Measurements from ENCODE around the gene BRD9.
"Not testable (repeated sequence)": the region's sequence is repeated elsewhere in the genome, so short reads cannot be mapped to it uniquely, and the experiment has no call there.

BRD9 gene

DNA sequence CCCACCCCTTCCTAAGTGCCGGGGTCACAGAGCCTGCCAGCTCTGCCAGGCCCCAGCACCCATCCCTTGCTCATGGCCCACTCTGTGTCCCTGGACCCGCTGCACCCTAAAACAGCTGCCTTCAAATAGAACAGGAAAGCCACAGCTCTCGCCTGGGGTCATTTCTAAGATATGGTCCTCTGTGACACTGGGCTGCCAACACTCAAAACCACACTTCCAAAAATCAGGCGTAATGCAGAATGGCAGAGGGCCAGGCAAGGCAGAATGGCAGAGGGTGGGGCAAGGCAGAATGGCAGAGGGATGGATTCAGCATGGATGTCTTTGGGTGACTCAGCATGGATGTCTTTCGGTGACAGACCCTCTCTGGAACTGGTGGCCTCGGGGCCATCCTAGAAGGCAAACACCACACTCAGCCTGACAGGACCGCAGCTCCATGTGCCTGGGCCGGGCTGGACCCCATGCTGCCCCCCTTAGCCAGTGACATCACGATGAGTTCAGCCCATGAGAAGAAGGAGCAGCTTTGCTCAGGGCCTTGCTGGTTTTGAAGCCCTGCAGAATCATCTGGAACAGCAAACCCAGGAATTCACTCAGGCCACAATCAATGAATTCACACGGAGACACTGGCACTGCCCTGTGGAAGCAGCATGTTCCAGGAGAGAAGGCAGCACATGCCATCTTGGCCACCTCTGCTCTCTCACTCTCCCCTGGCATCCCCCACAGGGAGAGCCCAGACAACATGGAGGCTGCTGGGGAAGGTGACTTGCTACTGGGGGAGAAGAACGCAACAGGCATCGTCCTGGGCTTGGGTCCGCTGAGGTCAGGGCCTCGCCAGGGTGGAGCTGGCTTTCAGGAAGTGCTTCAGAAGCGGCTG, 50.8 kb downstream of the BRD9 start:
- in situ Hi-C loops (cut with HindIII; ENCODE audit: low pct_ligation_motif_present, low pct_unique_long_range_greater_than_20kb, low sequenced_read_pairs) = not testable (repeated sequence)

DNA sequence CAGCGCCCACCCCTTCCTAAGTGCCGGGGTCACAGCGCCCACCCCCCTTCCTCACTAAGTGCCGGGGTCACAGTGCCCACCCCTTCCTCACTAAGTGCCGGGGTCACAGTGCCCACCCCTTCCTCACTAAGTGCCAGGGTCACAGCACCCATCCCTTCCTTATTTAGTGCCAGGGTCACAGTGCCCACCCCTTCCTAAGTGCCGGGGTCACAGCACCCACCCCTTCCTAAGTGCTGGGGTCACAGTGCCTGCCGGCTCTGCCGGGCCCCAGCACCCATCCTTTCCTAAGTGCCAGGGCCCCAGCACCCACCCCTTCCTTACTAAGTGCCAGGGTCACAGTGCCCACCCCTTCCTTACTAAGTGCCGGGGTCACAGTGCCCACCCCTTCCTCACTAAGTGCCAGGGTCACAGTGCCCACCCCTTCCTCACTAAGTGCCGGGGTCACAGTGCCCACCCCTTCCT, 51.6 kb downstream of the BRD9 start:
- in situ Hi-C loops (cut with HindIII; ENCODE audit: low pct_ligation_motif_present, low pct_unique_long_range_greater_than_20kb, low sequenced_read_pairs); DNase-seq: not testable (repeated sequence)

More for the DNA sequence above, 50.8 kb downstream of the BRD9 start:
- DNase-seq = not testable (repeated sequence)

DNA sequence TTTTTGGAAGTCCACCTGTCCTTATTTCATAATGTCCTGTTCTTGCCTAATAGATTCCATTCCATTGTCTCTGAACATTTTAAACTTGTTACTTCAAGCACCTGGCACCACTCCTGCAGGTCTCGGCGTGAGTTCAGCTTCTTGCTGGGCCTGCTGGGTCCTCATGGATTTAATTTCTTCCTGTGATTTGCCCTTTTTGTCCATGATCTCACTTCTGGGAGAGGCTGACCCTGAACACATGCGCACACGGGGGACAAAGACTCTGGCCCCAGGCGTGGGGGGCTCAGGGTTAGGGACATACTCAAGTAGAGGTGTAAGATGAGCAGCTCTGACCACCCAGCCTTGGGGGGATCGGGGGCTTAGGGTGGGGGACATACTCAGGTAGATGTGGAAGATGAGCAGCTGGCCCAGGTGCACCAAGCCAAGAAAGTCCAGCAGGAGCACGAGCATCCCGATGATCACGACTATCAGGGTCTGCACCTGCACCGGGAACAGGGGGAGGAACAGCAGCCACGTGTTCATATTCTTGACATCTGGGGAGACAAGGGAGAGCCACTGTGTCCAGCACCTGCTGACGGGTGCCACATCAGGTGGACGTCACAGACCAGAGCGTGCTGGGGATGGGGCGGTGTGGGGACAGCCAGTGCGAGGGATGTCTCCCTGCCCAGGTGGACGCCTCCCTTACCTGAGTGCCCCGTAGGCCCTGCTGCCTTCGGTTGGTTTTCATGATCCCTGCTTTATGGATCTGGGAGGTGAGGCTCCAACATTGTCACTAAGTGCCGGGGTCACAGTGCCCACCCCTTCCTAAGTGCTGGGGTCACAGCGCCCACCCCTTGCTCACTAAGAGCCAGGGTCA, 52.3 kb downstream of the BRD9 start:
- in situ Hi-C loops (cut with HindIII; ENCODE audit: low pct_ligation_motif_present, low pct_unique_long_range_greater_than_20kb, low sequenced_read_pairs); DNase-seq: not testable (repeated sequence)

DNA sequence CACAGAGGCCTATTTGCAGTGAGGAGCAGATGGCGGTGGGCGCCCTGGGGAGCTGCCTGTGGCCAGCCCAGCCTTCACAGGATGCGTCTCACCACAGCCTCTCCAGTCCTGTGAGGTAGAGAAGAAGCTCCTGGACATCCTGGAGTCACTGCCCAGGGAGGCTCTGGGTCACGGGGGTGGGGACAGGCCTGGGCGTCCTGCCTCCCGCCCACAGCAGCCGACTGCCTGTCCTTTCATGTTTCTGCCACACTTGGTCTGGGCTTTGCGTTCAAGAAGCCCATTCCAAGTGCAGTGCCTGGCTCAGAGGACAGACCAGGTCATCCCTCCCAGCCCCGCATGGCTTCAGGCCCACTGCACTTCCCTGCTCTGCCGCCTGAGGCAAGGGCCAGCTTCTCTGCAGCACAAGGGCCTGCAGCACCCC, 54.2 kb downstream of the BRD9 start:
- DNase-seq; in situ Hi-C loops (cut with HindIII; ENCODE audit: low pct_ligation_motif_present, low pct_unique_long_range_greater_than_20kb, low sequenced_read_pairs): not testable (repeated sequence)

DNA sequence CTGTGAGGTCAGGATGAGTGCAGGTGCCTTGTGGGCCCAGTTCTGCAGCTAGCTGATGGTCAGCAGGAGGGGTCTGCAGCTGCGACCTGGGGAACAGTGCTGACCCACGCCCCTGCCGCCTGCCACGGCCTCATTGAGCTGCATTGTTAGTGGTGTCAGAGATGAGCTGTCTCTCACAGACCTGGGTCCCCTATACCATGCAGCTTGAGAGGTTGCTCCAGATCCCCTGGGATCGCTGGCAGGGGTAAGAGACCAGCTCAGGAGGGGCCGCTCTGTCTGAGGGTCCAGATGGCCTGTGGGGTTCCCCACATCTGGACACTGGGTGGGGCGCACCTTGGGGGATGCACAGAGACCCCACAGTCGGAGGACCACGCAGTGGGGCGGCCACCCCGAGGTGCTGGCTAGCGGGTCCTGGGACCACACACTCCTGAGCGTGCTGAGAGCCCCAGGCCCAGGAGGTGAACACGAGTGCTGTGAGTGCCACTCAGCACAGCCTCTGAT, 54.9 kb downstream of the BRD9 start:
- DNase-seq; in situ Hi-C loops (cut with HindIII; ENCODE audit: low pct_ligation_motif_present, low pct_unique_long_range_greater_than_20kb, low sequenced_read_pairs): not testable (repeated sequence)

DNA sequence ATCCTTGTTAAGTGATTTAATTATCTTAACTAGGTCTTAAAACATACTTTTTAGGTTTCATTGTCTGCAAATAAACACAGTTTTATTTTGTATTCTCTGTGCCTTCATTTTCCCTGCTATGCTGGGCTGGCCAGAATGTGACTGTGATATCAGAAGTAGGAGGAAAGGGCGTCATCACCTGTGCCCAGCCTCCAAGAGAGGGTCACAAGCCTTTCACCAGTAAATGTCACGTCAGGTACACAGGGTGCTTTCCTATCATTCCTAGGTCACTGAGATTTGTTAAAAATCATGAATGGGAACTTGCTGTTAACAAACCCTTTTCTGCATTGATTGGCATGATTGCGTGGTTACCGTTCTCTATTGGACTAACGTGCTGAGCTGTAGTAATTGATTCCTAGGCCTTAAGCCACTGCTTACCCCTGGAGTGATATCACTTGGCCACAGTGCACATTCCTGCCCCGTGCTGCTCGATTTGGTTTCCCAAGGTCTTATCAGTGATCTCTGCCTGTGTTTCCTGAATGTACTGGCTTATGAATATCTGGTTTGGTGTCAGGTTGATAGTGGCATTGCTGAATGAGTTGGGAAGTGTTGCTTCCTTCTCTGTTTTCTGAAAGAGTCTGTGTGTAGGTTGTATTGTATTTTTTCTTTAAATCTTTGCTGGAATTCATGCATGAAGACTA, 56.5 kb downstream of the BRD9 start:
- DNase-seq; in situ Hi-C loops (cut with HindIII; ENCODE audit: low pct_ligation_motif_present, low pct_unique_long_range_greater_than_20kb, low sequenced_read_pairs): not testable (repeated sequence)

DNA sequence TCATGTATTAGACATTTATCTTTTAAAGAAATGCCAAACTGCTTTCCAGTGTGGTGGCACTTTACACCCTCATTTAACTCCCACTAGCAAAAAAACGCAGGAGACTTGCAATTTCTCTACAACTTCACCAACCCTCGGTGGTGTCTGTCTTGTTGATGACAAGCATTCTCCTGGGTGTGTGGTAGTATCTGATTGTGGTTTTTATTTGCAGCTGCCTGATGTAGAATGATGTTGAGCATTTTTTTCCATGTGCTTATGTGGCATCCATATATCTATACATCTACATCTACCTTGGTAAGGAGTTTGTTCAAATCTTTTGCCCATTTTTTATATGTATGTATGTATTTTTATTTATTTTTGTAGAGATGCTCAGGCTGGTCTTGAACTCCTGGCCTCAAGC, 58.6 kb downstream of the BRD9 start:
- in situ Hi-C loops (cut with HindIII; ENCODE audit: low pct_ligation_motif_present, low pct_unique_long_range_greater_than_20kb, low sequenced_read_pairs); DNase-seq: not testable (repeated sequence)

DNA sequence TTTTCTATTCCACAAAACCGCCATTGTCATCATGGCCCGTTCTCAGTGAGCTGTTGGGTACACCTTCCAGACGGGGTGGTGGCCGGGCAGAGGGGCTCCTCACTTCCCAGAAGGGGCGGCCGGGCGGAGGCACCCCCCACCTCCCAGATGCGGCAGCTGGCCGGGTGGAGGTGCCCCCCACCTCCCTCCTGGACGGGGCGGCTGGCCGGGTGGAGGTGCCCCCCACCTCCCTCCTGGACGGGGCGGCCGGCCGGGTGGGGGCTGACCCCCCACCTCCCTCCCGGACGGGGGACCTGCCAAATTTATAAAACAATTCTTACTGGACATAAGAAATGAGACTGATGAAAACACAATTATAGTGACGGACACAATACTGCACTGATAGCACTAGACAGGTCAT, 64.4 kb downstream of the BRD9 start:
- DNase-seq; in situ Hi-C loops (cut with HindIII; ENCODE audit: low pct_ligation_motif_present, low pct_unique_long_range_greater_than_20kb, low sequenced_read_pairs): not testable (repeated sequence)

DNA sequence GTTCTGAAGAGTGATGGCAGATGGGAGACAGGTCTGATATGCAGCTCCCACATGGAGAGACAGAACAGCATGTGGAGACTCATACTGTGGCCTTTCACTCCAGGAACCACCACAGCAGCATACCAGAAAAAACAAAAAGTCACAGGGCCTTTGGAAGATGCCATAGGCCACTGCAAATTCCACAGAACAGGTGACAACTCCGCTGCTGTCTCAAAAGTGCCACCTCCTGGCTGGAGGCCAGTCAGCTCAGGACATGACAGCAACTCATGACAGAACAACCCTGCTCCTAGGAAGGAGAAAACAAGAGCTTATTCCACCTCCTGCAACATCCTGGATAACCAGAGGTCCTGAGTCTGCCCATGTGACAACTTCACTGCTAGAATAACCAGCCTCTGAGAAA, 67.1 kb downstream of the BRD9 start:
- DNase-seq; in situ Hi-C loops (cut with HindIII; ENCODE audit: low pct_ligation_motif_present, low pct_unique_long_range_greater_than_20kb, low sequenced_read_pairs): not testable (repeated sequence)

DNA sequence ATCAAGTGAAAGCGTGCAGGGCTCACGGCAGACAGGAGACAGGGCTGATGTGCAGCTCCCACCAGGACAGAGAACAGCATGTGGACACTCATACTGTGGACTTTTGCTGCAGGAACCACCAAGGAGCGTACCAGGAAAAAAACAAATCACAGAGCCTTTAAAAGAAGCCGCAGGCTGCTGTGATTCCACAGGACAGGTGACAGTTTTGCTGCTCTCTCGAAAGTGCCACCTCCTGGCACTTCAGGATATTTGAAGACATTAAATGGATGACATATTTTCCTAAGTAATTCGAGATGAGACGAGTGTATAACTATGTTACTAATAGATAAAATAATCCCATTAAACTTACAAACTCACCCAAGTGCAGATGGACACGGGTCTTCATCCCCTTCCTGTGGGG, 71.1 kb downstream of the BRD9 start:
- in situ Hi-C loops (cut with HindIII; ENCODE audit: low pct_ligation_motif_present, low pct_unique_long_range_greater_than_20kb, low sequenced_read_pairs) = no loop called here
- DNase-seq = no peak

DNA sequence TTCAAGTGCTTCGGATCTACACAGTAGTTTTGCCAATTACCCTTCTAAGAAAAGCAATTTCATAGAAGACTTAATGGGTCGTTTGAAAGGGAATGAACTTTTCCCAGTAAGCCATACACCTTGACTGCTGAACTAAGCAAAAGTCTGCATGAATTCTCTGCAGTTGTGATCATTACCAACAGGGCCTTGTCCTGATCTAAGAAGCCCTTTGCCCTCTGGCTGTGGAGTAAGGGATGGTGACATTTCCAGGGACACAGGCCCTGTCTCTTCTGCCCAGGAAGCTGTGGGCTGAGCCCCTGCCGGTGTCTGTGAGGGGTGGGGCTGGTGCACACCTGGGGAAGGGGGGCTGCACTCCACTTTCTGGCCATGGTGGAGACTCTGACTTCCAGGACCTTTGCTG, 72.4 kb downstream of the BRD9 start:
- in situ Hi-C loops (cut with HindIII; ENCODE audit: low pct_ligation_motif_present, low pct_unique_long_range_greater_than_20kb, low sequenced_read_pairs) = no loop called here
- no peak for DNase-seq

DNA sequence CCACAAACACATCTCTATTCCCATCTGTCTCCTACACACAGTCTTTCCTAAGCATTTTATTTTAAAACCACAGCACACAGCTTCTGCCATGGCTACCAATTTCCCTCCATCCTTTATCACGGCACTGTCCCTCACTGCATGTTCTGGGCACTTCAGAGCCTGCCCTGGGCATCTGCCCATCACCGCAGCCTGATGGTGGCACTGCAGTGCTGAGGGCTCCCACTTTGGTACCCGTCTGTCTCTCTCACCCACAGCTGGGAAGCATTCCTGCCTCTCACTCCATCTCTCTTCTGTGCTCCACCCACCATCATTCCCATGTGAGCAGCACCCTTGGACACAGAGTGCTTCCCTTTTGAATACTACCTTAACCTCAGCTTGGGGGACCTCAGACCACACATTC, 73.5 kb downstream of the BRD9 start:
- in situ Hi-C loops (cut with HindIII; ENCODE audit: low pct_ligation_motif_present, low pct_unique_long_range_greater_than_20kb, low sequenced_read_pairs) = no loop called here
- DNase-seq = no peak

DNA sequence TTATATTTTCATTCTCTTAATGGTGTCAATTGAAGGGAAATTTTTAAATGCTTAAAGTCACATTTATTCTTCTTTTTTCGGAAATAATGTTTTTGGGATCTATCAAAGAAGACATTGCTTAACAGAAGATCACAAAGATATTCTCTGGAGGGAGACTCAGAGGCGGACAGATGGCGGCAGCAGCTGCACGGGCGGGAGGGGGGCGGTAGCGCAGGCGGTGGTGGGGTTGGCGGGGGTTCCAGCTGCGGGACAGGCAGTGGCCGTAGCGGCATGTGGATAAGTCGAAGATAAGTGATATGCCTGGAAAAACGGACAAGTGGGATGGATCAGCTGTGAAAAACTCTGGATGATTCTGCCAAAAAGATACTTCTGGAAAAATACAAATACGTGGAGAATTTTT, 76.4 kb downstream of the BRD9 start:
- no peak for DNase-seq
- in situ Hi-C loops (cut with HindIII; ENCODE audit: low pct_ligation_motif_present, low pct_unique_long_range_greater_than_20kb, low sequenced_read_pairs) = no loop called here

DNA sequence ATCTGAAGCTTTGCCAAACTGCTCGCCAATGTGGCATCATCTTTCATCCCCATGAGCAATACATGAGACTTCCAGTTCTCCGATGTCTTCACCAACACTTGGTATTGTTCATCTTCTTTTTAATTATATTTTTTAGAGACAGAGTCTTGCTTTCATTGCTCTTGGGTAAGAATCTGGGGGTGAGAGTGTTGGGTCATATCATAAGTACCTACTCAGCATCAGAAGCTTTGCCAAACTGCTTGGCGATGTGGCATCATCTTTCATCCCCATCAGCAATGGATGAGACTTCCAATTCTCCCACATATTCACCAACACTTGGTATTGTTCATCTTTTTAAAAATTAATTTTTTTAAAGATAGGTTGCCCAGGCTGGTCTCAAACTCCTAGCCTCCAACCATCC, 77.2 kb downstream of the BRD9 start:
- no peak for DNase-seq
- in situ Hi-C loops (cut with HindIII; ENCODE audit: low pct_ligation_motif_present, low pct_unique_long_range_greater_than_20kb, low sequenced_read_pairs) = no loop called here

Data from ACHN (cell line).